ENCODE measurements around the gene KCTD2. TPM values are rescaled to one million over a fixed set of nuclear protein-coding genes. Genes with fewer than 3 reads are reported as not detected.
"Not testable (repeated sequence)": the region's sequence is repeated elsewhere in the genome, so short reads cannot be mapped to it uniquely, and the experiment has no call there.

Gene KCTD2
- total RNA-seq, 1 donor from 2014 or later = 22.9 TPM

DNA sequence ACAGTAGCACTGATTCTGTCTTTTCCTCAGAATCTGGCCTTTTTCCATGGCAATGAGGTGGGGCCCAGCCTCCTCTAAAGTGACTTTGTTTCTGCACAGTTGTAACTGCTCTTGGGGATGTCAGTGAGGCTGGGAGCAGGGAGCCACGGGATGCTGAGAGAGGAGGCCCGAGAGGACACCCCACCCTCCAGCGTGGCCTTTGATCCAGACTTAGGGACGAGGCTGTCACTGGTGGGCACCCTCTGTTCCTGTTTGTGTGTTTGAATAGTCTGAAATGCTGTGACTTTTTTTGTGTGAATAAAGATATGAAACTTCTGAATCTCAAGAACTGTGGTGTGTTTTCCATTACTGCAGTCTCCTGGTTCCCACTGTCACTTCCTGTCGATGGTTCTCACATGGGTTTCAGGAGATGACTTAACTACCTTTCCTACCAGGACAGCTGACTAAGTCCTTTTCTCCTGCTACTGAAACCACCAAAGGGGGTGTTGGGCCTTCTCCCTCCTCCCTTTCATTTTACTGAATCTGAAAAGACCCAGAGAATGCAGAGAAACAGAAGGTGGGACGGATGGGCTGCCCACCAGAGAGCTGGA is 18.6 kb downstream of the KCTD2 start:
- ATAC-seq (no peak), DNase-seq (no peak)
- intact Hi-C loops (cut with DNase I) = no loop called here
- H3K36me3 ChIP-seq = peaks cover 42% of the 10 kb centered on the region
- H3K4me3 ChIP-seq = no peak overlapping the region
- H3K27ac ChIP-seq = no peak overlapping the region
- no peaks in the 10 kb centered on the region for H3K9me3 ChIP-seq
- H3K4me1 ChIP-seq = no peaks in the 10 kb centered on the region
- TF ChIP-seq CTCF (IDR thresholded peaks at IDR 0.05) = no peak
- H3K27me3 ChIP-seq (ENCODE audit: low read depth) = no peaks in the 10 kb centered on the region

DNA sequence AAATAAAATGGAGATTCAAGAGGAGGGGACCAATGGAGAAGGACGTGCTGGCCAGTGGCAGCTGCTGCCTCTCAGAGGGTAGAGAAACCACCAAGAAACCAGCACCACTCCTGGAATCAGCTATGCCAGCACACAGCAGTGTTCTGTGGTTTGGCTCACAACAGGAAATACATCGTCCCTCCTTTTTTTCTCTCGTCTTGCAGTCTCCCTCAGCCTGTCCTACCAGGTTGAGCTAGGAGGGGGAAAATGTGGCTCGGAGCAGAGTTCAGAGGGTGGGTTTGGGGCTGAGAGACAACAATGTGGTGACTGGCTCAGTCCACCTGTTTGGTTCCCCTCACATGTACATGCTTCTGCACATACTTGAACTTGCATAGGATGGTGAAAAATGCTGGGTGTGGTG is 20.8 kb downstream of the KCTD2 start:
- no peak for ATAC-seq
- intact Hi-C loops (cut with DNase I) = no loop called here
- Histone ChIP-seq H3K4me1 (no peaks in the 10 kb centered on the region), H3K4me3 (no peak overlapping the region), H3K27ac (no peak overlapping the region), H3K36me3 (peaks cover 23% of the 10 kb centered on the region), H3K27me3 (ENCODE audit: low read depth) (no peaks in the 10 kb centered on the region), H3K9me3 (no peaks in the 10 kb centered on the region)
- TF ChIP-seq CTCF (IDR thresholded peaks at IDR 0.05) = no peak
- DNase-seq = no peak

GRCh38 chr17:75068750-75069149 is 21.7 kb downstream of the KCTD2 start:
- ATAC-seq (no peak), DNase-seq (no peak)
- intact Hi-C loops (cut with DNase I) = no loop called here
- H3K27me3 ChIP-seq (ENCODE audit: low read depth) = no peaks in the 10 kb centered on the region
- TF ChIP-seq CTCF (IDR thresholded peaks at IDR 0.05) = no peak
- no peaks in the 10 kb centered on the region for H3K4me1 ChIP-seq
- H3K36me3 ChIP-seq = peaks cover 14% of the 10 kb centered on the region
- H3K27ac ChIP-seq = no peak overlapping the region
- no peak overlapping the region for H3K4me3 ChIP-seq
- no peaks in the 10 kb centered on the region for H3K9me3 ChIP-seq

GRCh38 chr17:75069783-75070182 is 22.8 kb downstream of the KCTD2 start:
- H3K9me3 ChIP-seq = no peaks in the 10 kb centered on the region
- H3K27ac ChIP-seq = no peak overlapping the region
- H3K36me3 ChIP-seq = peaks cover 4% of the 10 kb centered on the region
- TF ChIP-seq CTCF (IDR thresholded peaks at IDR 0.05) = peak; percentile 32
- no peak overlapping the region for H3K4me3 ChIP-seq
- no peaks in the 10 kb centered on the region for H3K27me3 ChIP-seq (ENCODE audit: low read depth)
- ATAC-seq = peak in 1 of 2 donors; percentile 67
- H3K4me1 ChIP-seq = no peaks in the 10 kb centered on the region
- intact Hi-C loops (cut with DNase I) = no loop called here
- no peak for DNase-seq

GRCh38 chr17:75071478-75072271 is 24.6 kb downstream of the KCTD2 start:
- H3K36me3 ChIP-seq; H3K9me3 ChIP-seq; H3K27me3 ChIP-seq (ENCODE audit: low read depth); ATAC-seq; H3K4me1 ChIP-seq; H3K4me3 ChIP-seq; H3K27ac ChIP-seq; intact Hi-C loops (cut with DNase I): not testable (repeated sequence)
- peak; percentile 1 for DNase-seq

GRCh38 chr17:75072909-75073308 is 25.9 kb downstream of the KCTD2 start:
- H3K27ac ChIP-seq; intact Hi-C loops (cut with DNase I); H3K36me3 ChIP-seq; H3K4me3 ChIP-seq; H3K27me3 ChIP-seq (ENCODE audit: low read depth); ATAC-seq; H3K9me3 ChIP-seq: not testable (repeated sequence)
- peaks cover 13% of the 10 kb centered on the region for H3K4me1 ChIP-seq
- DNase-seq = peak; percentile 12
